GM10847 (cell line): ENCODE results near the gene LCORL.

ENCODE experiments used
- POLR2A ChIP-seq: IDR thresholded peaks from 2 replicates; pipeline ENCODE4 v1.6.1; 2011; ENCODE audit not compliant: insufficient read length; ENCODE audit errors: extremely low read depth

LCORL gene

GRCh38 chr4:17854036-17854435, 167.5 kb downstream of the LCORL start:
- no peak for TF ChIP-seq POLR2A

- TF ChIP-seq POLR2A = no peak
These were observed 169.6 kb downstream of the LCORL start for GRCh38 chr4:17851959-17852358.

- no peak for TF ChIP-seq POLR2A
These were observed 175.3 kb downstream of the LCORL start for GRCh38 chr4:17846266-17846665.

GRCh38 chr4:17823871-17824669, 197.5 kb downstream of the LCORL start:
- TF ChIP-seq POLR2A = no peak

GRCh38 chr4:17817027-17817426, 204.5 kb downstream of the LCORL start:
- TF ChIP-seq POLR2A = no peak

GRCh38 chr4:17816142-17816541, 205.4 kb downstream of the LCORL start:
- no peak for TF ChIP-seq POLR2A

GRCh38 chr4:17814140-17814539, 207.4 kb downstream of the LCORL start:
- TF ChIP-seq POLR2A = no peak

- TF ChIP-seq POLR2A = no peak
These were observed 208.8 kb downstream of the LCORL start for GRCh38 chr4:17812801-17813200.

GRCh38 chr4:17812125-17812524, 209.4 kb downstream of the LCORL start:
- no peak for TF ChIP-seq POLR2A

- no peak for TF ChIP-seq POLR2A
These were observed 210.4 kb downstream of the LCORL start for GRCh38 chr4:17811078-17811603.

- peak; percentile 87 for TF ChIP-seq POLR2A
These were observed 211.1 kb downstream of the LCORL start, which contains the start of the genes DCAF16 and NCAPG for GRCh38 chr4:17810260-17811077. TSS of gene DCAF16 (minus strand) at chr4:17810757. CDS start at chr4:17804141, 6,616 bp downstream. TSS of gene NCAPG (plus strand) at chr4:17810979. CDS start at chr4:17811078, 99 bp downstream.

- TF ChIP-seq POLR2A = no peak
These were observed 211.9 kb downstream of the LCORL start for GRCh38 chr4:17809667-17810066.

GRCh38 chr4:17807446-17807845, 214.1 kb downstream of the LCORL start:
- TF ChIP-seq POLR2A = no peak

- no peak for TF ChIP-seq POLR2A
These were observed 215.9 kb downstream of the LCORL start for GRCh38 chr4:17805580-17806155.

- no peak for TF ChIP-seq POLR2A
These were observed 223.7 kb downstream of the LCORL start for GRCh38 chr4:17797808-17798207.
